Suprapubic skin (tissue), 4 donors: ENCODE measurements around the gene FAM163B.

Experiments
- POLR2A ChIP-seq, 2 donors: fragments of 450-650 bp; IDR thresholded peaks; one replicate each; pipeline ENCODE4 v1.6.1; 2017; ENCODE audit warnings: antibody characterized with exemption in 2 of 2, mild to moderate bottlenecking in 2 of 2, moderate library complexity in 2 of 2
- POLR2AphosphoS5 ChIP-seq, 3 donors: sonication (generic); formaldehyde crosslinking; IDR thresholded peaks; one replicate each; pipeline ENCODE4 v1.6.1; 2017; ENCODE audit warnings: antibody characterized with exemption in 3 of 3
- TF ChIP-seq, protein P1 (sequence below), 2 donors: fragments of 200-600 bp in 1 of 2; fragments of 450-650 bp in 1 of 2; sonication (generic) in 1 of 2; IDR thresholded peaks; one replicate each; pipeline ENCODE4 v1.5.1; 2016 to 2019; ENCODE audit warnings: antibody characterized with exemption in 2 of 2, mild to moderate bottlenecking in 1 of 2, moderate library complexity in 1 of 2

DNA sequence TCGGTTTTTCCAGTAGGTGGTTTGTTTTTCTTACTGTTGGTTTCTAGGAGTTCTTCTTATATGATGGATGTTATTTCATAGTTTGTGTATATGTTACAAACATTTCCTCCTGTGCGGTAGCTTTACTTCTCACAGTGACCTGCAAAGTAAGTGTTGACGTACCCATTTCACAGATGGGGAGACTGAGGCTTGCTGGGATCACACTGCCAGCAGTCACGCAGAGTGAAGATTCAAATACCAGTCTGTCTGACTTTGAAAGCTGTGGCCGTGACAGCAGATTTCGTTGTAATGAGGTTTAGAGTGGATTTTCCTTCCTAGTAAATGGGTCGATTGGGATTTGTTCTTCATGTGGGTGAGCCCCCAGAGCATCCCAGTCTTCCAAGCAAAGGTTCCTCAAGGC lies 40.0 kb upstream of the FAM163B start:
- TF ChIP-seq, protein P1, sequence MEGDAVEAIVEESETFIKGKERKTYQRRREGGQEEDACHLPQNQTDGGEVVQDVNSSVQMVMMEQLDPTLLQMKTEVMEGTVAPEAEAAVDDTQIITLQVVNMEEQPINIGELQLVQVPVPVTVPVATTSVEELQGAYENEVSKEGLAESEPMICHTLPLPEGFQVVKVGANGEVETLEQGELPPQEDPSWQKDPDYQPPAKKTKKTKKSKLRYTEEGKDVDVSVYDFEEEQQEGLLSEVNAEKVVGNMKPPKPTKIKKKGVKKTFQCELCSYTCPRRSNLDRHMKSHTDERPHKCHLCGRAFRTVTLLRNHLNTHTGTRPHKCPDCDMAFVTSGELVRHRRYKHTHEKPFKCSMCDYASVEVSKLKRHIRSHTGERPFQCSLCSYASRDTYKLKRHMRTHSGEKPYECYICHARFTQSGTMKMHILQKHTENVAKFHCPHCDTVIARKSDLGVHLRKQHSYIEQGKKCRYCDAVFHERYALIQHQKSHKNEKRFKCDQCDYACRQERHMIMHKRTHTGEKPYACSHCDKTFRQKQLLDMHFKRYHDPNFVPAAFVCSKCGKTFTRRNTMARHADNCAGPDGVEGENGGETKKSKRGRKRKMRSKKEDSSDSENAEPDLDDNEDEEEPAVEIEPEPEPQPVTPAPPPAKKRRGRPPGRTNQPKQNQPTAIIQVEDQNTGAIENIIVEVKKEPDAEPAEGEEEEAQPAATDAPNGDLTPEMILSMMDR (IDR thresholded peaks at IDR 0.05): no peak
- no peak for TF ChIP-seq POLR2AphosphoS5 (IDR thresholded peaks at IDR 0.05)
- TF ChIP-seq POLR2A (IDR thresholded peaks at IDR 0.05): no peak
